SK-N-SH (cell line): Measurements from ENCODE around the gene PDE4C.

Experiments used
- CTCF ChIP-seq: fragments of 200-600 bp; sonication (generic); IDR thresholded peaks from 2 replicates; pipeline ENCODE4 v1.6.1; 2017; ENCODE audit warnings: antibody characterized with exemption, mild to moderate bottlenecking, moderate library complexity
- EP300 ChIP-seq, 2 experiments: IDR thresholded peaks; 2 replicates each; pipeline versions ENCODE4 v1.4.0 to v1.6.1; 2012; ENCODE audit warnings: borderline replicate concordance in 1 of 2, low read depth in 1 of 2, low read length in 1 of 2
- EZH2phosphoT487 ChIP-seq: fragments of 200-600 bp; sonication (generic); IDR thresholded peaks from 2 replicates; pipeline ENCODE4 v1.6.1; 2017; ENCODE audit warnings: low read depth, mixed run types, mild to moderate bottlenecking, antibody characterized with exemption, moderate library complexity, borderline replicate concordance
- MXI1 ChIP-seq: IDR thresholded peaks from 2 replicates; pipeline ENCODE4 v1.6.1; 2012; ENCODE audit warnings: mild to moderate bottlenecking, low read depth, low read length, improper control_type of control experiment
- POLR2AphosphoS5 ChIP-seq: IDR thresholded peaks from 2 replicates; pipeline ENCODE4 v1.6.1; 2012; ENCODE audit warnings: low read depth, low read length
- REST ChIP-seq: IDR thresholded peaks from 2 replicates; pipeline ENCODE4 v1.6.1; 2012; ENCODE audit warnings: mild to moderate bottlenecking, low read depth, low read length, moderate library complexity
- RFX5 ChIP-seq: IDR thresholded peaks from 2 replicates; pipeline ENCODE4 v1.6.1; 2012; ENCODE audit warnings: mild to moderate bottlenecking, improper control_type of control experiment, low read length
- SIN3A ChIP-seq: IDR thresholded peaks from 2 replicates; pipeline ENCODE4 v1.6.1; 2012; ENCODE audit warnings: low read depth, mild to moderate bottlenecking, low read length, moderate library complexity, borderline replicate concordance
- TAF1 ChIP-seq: IDR thresholded peaks from 2 replicates; pipeline ENCODE4 v1.6.1; 2012; ENCODE audit warnings: low read depth, mild to moderate bottlenecking, low read length, moderate library complexity, borderline replicate concordance

- TF ChIP-seq CTCF (no peak), POLR2AphosphoS5 (no peak), EP300 (IDR thresholded peaks at IDR 0.05; ENCODE audit: borderline replicate concordance in 1 of 2, low read depth in 1 of 2, low read length in 1 of 2) (no peak), EZH2phosphoT487 (no peak), MXI1 (no peak), RFX5 (no peak), TAF1 (no peak), REST (no peak), SIN3A (no peak)
Observed at GRCh38 chr19:18205200-18205892, 20.9 kb downstream of the PDE4C start.
